ENCODE data around the gene ADAMTS10.

- TF ChIP-seq CHD2 (IDR thresholded peaks at IDR 0.05; ENCODE audit: borderline replicate concordance, low read depth, low read length), result no peak
- TF ChIP-seq POLR2A (IDR thresholded peaks at IDR 0.05; ENCODE audit: low read depth, low read length), result no peak
- no peak for TF ChIP-seq LARP7 (IDR thresholded peaks at IDR 0.05)
- TF ChIP-seq, protein P1, sequence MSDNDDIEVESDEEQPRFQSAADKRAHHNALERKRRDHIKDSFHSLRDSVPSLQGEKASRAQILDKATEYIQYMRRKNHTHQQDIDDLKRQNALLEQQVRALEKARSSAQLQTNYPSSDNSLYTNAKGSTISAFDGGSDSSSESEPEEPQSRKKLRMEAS (IDR thresholded peaks at IDR 0.05; ENCODE audit: low read depth, low read length), result no peak
- TF ChIP-seq, protein P2, sequence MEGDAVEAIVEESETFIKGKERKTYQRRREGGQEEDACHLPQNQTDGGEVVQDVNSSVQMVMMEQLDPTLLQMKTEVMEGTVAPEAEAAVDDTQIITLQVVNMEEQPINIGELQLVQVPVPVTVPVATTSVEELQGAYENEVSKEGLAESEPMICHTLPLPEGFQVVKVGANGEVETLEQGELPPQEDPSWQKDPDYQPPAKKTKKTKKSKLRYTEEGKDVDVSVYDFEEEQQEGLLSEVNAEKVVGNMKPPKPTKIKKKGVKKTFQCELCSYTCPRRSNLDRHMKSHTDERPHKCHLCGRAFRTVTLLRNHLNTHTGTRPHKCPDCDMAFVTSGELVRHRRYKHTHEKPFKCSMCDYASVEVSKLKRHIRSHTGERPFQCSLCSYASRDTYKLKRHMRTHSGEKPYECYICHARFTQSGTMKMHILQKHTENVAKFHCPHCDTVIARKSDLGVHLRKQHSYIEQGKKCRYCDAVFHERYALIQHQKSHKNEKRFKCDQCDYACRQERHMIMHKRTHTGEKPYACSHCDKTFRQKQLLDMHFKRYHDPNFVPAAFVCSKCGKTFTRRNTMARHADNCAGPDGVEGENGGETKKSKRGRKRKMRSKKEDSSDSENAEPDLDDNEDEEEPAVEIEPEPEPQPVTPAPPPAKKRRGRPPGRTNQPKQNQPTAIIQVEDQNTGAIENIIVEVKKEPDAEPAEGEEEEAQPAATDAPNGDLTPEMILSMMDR (IDR thresholded peaks at IDR 0.05 in 2 of 3, conservative IDR thresholded peaks at IDR 0.05 in 1 of 3; ENCODE audit: control insufficient read depth in 2 of 3, extremely low read depth in 1 of 3, insufficient read depth in 1 of 3, low read depth in 3 of 3, low read length in 3 of 3), result no peak
- no peak for TF ChIP-seq RFX5 (IDR thresholded peaks at IDR 0.05; ENCODE audit: low read depth, low read length)
- no peak for TF ChIP-seq TAF1 (IDR thresholded peaks at IDR 0.05; ENCODE audit: borderline replicate concordance, low read depth, low read length)
- TF ChIP-seq, protein P3, sequence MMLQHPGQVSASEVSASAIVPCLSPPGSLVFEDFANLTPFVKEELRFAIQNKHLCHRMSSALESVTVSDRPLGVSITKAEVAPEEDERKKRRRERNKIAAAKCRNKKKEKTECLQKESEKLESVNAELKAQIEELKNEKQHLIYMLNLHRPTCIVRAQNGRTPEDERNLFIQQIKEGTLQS (IDR thresholded peaks at IDR 0.05; ENCODE audit: borderline replicate concordance, extremely low read depth, low read depth, low read length), result no peak
- no peak for TF ChIP-seq ZNF274 (IDR thresholded peaks at IDR 0.05; ENCODE audit: insufficient read depth, insufficient read length)
- TF ChIP-seq, protein P4, sequence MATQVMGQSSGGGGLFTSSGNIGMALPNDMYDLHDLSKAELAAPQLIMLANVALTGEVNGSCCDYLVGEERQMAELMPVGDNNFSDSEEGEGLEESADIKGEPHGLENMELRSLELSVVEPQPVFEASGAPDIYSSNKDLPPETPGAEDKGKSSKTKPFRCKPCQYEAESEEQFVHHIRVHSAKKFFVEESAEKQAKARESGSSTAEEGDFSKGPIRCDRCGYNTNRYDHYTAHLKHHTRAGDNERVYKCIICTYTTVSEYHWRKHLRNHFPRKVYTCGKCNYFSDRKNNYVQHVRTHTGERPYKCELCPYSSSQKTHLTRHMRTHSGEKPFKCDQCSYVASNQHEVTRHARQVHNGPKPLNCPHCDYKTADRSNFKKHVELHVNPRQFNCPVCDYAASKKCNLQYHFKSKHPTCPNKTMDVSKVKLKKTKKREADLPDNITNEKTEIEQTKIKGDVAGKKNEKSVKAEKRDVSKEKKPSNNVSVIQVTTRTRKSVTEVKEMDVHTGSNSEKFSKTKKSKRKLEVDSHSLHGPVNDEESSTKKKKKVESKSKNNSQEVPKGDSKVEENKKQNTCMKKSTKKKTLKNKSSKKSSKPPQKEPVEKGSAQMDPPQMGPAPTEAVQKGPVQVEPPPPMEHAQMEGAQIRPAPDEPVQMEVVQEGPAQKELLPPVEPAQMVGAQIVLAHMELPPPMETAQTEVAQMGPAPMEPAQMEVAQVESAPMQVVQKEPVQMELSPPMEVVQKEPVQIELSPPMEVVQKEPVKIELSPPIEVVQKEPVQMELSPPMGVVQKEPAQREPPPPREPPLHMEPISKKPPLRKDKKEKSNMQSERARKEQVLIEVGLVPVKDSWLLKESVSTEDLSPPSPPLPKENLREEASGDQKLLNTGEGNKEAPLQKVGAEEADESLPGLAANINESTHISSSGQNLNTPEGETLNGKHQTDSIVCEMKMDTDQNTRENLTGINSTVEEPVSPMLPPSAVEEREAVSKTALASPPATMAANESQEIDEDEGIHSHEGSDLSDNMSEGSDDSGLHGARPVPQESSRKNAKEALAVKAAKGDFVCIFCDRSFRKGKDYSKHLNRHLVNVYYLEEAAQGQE (IDR thresholded peaks at IDR 0.05; ENCODE audit: low read depth, low read length), result no peak
- no peak for TF ChIP-seq HDAC6 (IDR thresholded peaks at IDR 0.05; ENCODE audit: unreplicated experiment)
- TF ChIP-seq PML (IDR thresholded peaks at IDR 0.05; ENCODE audit: low read length), result no peak
- TF ChIP-seq SIX5 (IDR thresholded peaks at IDR 0.05; ENCODE audit: low read depth, low read length, severe bottlenecking), result no peak
- no peak for TF ChIP-seq HDGF (IDR thresholded peaks at IDR 0.05)
Measured at GRCh38 chr19:8630796-8631424, 20.4 kb upstream of the ADAMTS10 start.
